ENCODE measurements around the gene RFNG.
A peak's percentile ranks its signal among the peaks of the same experiment; 100 is the strongest.

RFNG gene

DNA sequence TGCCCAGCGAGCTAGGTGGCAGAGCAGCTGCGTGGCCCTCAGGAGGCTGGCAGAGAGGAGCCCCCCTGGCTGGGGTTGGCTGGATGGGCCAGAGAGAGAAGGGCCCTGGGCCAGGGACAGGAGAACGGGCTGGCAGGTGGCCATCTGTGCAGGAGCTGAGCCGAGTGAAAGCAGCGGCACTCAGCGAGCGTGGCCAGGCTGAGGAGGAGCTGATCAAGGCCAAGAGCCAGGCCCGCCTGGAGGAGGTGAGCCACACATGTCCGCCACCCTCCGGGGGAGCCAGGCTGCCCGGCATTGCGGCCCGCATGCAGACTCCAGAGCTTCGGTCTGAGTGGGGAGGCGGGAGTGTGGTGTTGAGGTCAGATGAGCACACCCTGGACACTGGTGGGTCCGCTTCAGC, 22.2 kb downstream of the RFNG start:
- no peak for DNase-seq (ENCODE audit: low read depth in 4 of 4, low spot score in 1 of 4)

DNA sequence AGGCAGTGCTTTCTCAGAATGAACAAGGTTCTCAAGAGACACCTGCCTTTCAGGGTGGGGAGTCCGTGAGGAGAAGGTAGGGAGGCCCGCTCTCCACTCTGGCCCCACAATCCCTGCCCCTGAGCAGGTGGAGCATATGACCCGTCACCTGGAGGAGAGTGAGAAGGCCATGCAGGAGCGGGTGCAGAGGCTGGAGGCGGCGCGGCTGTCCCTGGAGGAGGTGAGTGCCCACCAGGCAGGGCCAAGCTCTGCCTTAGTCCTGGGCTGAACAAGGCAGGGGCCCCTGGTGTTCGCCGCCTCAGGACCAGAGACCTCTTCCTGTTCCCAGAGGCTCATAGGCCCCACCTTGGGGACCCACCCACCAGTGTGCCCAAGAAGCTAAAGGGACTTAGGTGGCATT, 22.6 kb downstream of the RFNG start:
- no peak for DNase-seq (ENCODE audit: low read depth in 4 of 4, low spot score in 1 of 4)

DNA sequence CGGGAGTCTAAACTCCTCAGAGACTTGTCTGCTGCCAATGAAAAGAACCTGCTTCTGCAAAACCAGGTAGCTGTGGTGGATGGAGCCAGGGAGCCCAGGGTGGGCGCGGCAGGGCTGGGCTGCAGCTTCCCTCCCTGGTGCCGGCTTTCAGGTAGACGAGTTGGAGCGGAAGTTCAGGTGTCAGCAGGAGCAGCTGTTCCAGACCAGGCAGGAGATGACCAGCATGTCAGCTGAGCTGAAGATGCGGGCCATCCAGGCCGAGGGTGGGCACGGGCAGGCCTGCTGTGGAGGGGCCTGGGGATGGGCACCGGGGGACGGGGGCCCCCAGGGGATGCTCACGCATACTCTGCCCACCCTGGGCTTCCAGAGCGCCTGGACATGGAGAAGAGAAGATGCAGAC, 23.4 kb downstream of the RFNG start:
- DNase-seq (ENCODE audit: low read depth in 4 of 4, low spot score in 1 of 4): no peak

DNA sequence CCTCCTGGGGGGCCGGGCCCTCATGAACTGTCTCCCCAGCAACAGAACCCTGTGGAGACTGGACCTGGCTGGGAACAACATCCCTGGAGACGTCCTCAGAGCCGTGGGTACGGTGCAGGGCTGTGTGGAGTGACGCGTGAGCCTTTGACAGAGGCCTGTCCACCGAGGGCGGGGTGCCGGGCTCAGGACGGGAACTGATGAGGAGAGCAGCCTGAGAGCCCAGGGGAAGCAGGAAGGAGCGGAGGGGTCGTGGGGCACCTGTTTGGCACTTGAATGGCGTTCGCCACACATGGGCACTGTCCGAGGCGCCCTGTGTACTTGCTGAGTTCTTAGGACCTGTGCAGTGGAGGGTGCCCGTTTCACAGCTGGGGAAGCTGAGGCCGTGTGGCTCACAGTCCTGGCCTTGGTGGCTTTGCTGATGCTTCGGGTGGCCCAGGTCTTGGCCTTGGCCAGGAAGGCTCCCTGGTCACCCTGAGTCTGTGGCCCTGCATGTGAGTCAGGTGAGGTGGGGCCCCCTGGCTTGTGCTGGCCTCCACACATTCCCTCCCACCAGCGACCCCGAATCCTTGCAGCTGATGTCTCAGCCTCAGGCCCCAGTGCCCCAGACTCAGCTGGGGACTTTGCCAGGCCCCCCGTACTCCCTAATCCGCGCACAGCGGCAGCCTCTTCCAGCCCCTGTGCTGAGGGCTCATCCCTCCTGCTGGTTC, 26.1 kb downstream of the RFNG start:
- DNase-seq (ENCODE audit: low read depth in 4 of 4, low spot score in 1 of 4): no peak

DNA sequence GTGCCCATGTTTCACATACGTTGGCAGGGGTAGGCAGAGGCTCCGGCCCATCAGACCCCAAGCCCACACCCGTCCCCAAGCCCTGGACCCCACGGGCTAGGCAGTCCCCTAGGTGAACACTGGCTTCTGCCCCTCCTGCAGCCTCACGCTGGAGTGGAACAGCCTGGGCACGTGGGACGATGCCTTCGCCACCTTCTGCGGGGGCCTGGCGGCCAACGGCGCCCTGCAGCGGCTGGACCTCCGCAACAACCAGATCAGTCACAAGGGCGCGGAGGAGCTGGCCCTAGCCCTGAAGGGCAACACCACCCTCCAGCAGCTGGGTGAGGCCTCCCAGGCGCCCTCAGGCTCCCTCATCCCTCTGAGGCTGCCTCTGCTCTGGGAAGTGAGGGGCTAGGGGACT, 26.8 kb downstream of the RFNG start:
- DNase-seq (ENCODE audit: low read depth in 4 of 4, low spot score in 1 of 4): no peak

DNA sequence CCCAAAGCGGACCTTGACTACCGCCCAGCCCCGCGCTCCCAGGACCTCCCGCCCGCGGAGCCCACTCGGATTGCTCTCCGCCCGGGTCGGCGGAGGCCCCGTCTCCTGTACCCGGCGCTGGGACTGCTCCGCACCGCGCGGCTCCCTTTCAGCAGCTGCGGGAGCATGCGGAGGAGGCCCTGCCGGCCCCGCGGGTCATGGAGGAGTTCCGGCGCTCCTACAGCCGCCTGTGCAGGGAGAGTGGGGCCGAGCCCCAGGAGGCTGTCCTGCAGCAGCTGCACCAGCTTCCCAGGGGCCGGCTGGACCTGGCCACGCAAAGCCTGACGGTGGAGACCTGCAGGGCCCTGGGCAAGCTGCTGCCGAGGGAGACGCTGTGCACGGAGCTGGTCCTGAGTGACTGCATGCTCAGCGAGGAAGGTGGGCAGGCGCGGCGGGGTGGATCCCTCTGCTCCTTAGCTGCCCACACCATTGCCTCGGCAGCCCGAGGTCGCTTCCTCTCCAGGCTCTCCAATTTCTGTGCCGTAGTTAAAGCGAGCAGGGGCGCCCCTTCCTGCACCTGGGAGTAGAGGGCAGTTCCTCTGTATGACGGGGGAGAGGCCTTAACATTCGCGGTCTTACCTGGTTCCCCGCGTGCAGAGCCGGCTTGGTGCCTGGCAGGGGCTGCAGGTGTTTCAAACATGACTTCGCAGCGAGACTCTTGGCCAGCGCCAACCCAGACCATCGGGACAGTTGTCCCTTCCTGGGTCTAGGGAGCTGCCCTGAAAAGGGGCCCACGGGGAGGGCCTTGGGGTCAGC, 28.0 kb downstream of the RFNG start:
- DNase-seq (ENCODE audit: low read depth in 4 of 4, low spot score in 1 of 4): peak in 1 of 4 experiments; percentile 20

DNA sequence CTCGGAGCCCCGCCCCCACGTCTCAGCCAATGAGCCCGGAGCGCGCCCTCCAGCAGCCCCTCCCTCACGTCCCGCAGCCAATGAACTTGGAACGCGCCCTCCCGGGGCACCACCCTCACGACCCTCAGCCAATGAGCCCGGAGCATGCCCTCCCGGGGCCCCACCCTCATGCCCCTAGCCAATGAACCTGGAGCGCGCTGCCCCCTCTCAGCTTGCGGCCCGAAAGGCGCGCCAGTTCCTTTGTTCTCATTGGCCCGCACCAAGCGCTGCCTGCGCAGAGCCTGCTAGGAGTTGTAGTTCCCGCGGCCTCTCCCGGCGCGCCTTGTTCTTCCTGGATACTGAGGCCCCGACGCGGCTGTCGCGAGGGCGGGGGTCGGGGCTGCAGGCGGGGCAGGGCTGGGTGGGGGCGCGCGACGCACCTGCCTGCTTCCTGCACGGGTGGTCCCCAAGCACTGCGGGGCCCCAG, 28.6 kb downstream of the RFNG start, which contains the start of gene LRRC45:
TSS of gene LRRC45 (plus strand) at position 325 of the 466 bp plus-strand sequence. CDS start 339 bp downstream, outside the sequence.
- DNase-seq (ENCODE audit: low read depth in 4 of 4, low spot score in 1 of 4): peak; percentile 98 to 100 (median 100)

DNA sequence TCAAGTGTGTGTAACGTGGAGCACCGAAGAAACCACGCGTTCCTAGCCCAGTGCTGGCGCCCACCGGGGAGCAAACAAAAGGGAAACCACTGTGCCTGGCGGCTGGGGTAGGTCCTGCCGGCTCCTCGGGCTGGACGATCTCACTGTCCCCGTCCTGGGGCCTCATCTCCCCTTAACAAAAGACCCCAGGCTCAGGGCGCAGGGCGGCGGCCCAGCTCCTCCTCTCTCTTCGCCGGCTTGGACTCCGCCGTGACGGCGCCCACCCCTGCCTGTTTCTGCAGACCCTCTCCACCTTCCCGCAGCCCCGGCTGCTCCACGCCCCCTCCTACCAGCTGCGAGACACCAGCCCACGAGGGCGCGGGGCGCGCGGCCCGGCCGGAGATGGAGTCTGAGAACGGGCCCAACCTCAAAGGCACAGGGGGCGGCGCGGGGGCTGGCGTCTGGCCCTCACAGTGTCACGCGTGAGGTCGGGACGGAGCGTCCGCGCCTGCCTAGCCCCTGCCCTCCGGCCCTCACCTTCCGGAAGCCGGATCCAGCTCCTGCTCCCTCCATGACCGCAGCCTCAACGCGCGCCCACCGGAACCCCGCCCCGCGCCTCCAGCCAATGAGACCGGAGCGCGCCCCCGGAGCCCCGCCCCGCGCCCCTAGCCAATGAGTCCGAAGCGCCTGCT, 29.2 kb downstream of the RFNG start, which contains the start of gene CENPX:
TSS of gene CENPX (minus strand) at position 569 of the 671 bp plus-strand sequence. CDS start at position 552, 17 bp downstream.
- no peak for DNase-seq (ENCODE audit: low read depth in 4 of 4, low spot score in 1 of 4)

DNA sequence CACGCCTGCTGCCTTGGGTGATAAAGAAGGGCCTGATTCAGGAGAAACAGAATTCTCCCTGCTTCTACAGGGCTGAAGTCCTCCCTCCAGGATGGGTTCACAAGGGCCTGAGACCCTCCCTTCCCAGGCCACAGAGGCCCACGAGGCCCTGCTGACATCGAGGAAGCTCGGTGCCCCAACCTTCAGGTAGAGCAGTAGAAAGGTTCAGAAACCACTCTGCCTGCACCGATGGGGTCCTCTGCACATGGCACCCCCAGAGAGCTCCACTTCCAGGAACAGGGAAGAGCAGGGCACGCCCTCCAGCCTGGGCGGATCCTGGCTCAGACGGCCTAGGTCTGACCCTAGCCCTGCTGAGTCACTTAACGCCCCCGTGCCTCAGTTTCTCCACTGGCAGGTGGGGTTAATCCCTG, 29.7 kb downstream of the RFNG start:
- DNase-seq (ENCODE audit: low read depth in 4 of 4, low spot score in 1 of 4): no peak

DNA sequence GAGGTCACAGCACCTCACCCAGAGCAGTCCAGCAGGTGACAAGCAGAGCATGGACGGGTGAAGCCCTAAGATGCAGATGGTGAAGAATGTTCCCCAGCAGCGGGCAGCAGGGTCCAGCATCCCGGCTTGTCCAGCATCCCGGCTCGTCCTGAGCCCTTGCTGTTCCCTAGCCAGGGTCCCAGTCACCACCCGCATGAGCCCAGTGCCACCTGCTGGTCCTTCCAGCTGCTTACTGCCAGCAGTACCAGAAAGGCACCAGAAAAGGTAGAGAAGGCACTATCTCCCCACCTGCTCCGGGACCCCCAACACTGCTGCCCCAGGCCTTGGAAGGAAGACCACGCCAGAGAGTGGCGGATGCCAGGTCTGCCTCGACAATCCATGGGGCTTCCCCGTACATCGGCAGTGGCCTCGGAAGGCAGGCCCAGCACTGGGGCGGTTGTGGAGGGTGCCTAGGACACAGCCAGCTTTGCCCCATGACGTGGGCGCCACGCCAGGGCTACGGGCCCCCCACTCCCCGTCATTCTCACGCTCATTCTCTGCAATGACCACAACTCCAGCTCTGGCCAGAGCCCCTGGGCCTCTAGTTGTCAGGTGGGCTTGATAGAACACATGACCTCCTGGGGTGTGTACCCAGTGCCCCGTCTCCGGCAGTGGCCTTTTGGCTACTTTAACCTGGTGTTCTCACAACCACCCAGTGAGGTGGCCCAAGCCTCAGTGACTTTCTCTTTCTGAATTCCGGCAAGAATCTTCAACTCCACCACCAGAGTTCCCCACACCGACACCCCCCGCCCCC, 30.3 kb downstream of the RFNG start:
- peak in 1 of 4 experiments; percentile 27 for DNase-seq (ENCODE audit: low read depth in 4 of 4, low spot score in 1 of 4)

DNA sequence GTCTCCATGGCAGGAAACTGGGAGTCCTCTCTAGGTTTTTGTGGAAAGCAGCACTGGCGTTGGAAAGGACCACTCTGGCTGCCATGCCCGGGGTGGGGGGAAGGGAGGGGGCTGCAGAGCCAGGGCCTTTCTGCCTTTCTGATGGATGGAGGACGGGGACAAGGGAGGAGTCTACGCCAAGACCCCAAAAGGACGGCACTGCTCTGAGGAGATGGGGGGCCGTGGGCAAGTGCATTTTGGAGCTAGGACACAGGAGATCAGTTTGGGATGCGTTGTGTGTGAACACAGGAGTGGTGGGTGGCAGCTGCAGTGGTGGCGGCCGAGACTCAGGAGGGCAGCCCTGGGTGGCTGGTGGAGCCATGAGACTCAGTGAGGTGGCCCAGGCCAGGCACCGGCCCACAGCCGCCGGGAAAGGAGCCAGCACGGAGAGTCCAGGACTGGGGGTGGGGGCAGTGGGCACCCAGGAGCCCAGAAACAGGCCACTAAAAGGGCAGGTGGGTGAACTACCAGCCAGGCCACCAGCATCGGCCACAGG, 31.0 kb downstream of the RFNG start:
- DNase-seq (ENCODE audit: low read depth in 4 of 4, low spot score in 1 of 4): no peak

DNA sequence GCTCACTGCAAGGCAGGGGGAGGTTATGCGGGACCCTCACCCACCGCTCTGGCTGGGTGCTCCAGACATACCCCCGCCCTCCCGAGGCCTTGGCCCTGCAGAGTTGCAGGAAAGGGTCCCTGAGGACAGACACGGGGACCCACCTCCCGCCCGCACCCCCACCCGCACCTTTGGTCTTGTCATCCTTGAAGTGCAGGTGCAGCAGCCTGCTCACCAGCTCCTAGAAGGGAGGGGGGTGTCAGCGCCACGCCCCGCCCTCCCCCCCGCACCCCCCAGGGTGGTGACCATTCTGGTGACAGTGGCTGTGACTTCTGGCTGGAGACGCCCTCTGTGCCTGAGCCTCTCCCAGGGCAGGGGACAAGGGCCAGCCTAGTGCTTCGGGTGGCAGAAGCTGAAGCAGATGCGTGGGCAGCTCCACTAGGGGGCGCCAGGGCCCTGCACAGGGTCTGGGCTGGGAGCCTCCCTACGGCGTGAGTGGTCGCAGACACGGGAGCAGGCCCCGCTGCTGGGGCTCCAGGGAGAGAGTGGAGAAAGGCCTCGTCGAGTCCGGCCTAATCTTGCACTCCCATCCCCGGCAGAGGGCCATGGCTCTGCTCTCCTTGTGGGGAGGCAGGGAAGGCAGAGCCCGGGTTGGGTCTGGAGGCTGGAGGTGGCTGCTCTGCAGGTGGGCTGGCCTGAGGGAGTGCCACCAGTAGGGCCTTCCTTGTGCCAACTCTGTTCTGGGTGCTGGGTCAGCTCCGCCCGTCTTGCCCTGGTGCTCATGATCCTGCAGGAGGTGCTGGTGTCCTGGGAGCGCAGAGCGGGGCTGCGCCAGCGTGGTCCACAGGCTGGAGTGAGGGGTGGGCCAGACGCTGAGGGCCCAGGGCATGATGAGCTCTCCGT, 31.7 kb downstream of the RFNG start:
- DNase-seq (ENCODE audit: low read depth in 4 of 4, low spot score in 1 of 4): peak; percentile 43 to 62 (median 54)

DNA sequence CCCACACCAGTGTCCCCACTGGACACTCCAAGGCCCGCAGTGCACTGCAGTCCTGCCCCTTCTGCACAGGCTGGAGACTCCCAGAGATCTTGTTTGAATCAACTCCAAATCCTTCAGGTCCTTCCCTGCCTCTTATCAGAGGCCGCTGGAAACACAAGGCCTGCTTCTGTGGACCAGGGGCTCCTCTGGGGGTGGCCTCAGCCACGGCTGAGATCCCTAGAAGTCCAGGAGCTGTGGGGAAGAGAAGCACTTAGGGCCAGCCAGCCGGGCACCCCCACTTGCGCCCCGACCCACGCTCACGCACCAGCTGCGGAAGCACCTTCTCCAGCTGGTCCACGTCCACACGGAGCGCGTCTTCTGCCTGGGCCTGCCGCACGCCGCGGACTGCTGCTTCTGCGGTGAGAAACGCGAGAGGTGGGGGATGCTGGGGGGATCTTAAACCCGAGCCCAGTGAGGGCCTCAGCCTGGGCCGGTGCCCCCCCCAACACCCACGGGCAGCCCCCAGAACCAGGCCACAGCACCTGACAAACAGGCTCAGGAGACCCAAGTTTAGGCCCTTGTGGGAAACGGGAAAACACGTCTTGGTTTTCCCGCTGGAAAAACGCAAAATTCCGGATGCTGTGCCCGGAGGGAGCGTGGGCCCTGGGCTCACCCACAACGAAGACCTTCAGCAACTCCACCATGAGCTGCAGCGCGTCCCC, 32.5 kb downstream of the RFNG start:
- DNase-seq (ENCODE audit: low read depth in 4 of 4, low spot score in 1 of 4): no peak

DNA sequence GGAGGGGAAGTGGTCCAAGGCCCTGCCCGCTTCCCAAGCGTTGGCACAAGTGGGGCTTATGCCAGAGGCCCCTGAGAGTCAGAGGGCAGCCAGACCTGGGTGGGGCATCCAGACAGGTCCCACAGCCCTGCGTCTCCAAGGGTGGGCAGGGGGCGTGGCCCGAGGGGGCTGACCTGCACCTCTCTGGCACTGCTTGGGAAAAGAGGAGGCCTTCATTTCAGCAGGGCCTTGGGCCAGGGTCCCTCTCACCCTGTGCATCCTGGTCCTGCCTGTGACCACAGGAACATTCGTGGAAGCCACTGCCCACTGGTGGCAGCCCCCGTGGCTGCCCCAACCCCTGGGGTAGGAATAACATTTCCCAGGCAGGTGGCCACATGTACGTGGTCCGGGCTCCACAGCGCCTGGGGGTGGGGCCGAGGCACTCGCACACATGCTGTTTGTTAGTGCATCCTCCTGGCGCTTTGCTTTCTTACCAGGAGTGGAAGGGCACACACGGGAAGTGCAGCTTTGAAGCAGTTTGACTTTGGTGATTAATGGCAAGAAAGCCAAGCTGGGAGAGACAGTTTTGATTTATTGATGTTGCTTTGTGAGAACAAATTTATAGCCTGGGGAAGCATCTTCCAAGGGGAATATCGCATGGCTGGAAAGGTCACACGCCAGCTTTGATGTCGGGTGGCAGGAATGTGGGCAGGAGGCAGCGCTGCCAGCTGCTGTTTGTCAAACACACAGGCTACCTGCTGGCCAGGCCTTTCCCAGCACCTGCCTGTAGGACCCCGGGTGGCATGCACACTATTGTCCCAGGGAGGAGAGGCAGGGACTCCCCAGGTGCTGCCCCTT, 33.2 kb downstream of the RFNG start:
- DNase-seq (ENCODE audit: low read depth in 4 of 4, low spot score in 1 of 4): no peak

DNA sequence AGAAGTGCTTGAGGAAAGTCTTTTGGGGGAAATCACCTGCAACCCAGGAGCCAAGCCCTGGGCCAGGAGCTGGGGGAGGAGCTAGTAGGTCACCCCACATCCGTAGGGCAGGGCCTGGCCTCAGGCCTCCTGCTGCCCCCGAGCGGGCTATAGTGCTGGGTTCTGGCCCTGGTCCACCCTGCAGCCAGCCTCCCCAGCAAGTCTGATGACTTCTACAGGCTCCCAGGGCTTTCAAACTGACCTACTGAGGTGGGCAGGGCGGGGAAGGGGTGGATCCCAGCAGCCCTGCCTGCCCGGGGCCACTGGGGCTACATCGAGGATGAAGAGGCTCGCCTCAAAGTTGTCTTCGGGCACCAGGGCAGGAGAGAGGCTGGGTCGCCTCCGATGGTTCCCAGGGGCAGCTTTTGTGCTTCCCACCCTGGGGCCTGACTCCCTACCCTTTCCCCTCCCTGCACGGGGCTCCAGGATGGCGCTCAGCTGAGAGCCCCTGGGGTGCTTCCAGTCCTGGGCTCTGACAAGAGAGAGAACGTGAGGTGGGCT, 33.9 kb downstream of the RFNG start:
- DNase-seq (ENCODE audit: low read depth in 4 of 4, low spot score in 1 of 4): no peak

DNA sequence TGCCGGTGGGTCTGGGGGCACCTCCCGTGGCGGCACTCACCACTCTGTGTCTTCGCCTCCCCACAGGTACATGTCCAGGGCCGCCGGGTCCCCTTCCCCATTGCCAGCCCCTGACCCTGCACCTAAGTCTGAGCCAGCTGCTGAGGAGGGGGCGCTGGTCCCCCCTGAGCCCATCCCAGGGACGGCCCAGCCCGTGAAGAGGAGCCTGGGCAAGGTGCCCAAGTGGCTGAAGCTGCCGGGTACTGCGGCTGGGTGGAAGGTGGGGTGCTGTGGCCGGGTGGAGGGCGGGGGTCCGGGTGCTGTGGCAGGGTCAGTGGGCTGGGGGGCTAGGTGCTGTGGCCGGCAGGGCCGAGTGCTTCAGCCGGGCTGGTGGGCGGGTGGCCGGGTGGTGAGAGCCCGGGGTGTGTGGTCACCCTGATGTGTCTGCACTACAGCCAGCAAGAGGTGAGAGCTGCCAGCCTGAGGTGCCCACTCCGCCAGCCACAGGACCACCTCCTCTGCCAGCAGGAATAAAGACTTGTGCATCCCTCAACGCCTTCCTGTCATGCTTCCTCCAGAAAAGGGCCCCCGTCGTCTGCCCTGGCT, 34.6 kb downstream of the RFNG start:
- no peak for DNase-seq (ENCODE audit: low read depth in 4 of 4, low spot score in 1 of 4)

DNA sequence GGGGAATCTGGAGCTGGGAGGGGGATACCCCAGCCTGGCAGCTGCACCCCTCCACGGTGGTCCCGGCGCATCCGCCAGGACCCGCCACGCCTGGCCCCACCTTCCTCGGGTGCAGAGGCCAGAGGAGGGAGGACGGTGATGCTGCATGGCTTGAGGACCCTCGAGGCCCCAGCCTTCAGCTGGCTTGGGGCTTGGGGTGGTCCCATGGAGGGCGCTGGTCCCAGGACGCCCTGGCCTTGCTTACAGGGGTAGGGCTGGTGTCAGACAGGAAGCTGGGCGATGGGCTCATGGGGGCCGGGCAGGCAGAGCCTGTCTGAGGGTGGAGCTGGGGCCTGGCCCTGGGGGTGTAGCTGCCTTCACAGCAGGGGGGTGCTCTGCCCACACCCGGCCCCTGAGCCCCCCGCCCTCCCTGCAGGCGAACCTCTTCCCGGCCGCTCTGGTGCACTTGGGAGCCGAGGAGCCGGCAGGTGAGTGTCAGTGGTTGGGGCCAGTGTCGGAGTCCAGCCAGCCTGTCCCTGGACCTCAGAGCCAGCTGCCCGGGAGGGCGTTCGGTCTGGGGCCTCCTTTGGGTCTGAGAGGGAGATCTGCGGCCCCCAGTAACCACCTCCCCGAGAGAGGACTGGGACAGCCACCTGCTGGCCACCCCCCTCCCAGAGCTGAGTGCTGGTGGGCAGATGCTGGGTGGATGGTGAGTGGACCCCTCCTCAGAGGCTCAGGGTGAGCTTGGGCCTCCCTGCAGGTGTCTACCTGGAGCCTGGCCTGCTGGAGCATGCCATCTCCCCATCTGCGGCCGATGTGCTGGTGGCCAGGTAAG, 35.3 kb downstream of the RFNG start:
- no peak for DNase-seq (ENCODE audit: low read depth in 4 of 4, low spot score in 1 of 4)

All from stimulated activated CD4-positive, alpha-beta T cell treated with anti-CD3 and anti-CD28 coated beads, Interleukin-1b, Interleukin-23, amount 100 ng/mL, for 24 hours (primary cell).